ENCODE results near the gene RLIM.
A peak's percentile ranks its signal among the peaks of the same experiment; 100 is the strongest.

Gene RLIM

GRCh38 chrX:74536152-74536831 is 78.1 kb downstream of the RLIM start:
- H3K4ac ChIP-seq (ENCODE audit: low read depth in 1 of 2, low read length in 2 of 2): no peak overlapping the region
- peaks cover 2 to 15% of the 10 kb centered on the region in 2 experiments for H3K36me3 ChIP-seq (ENCODE audit: control insufficient read depth in 1 of 2, insufficient read depth in 2 of 2, low read depth in 1 of 2, low read length in 2 of 2)
- H3K79me1 ChIP-seq (replicated peaks; ENCODE audit: low read length, poor library complexity, severe bottlenecking): no peaks in the 10 kb centered on the region
- H4K91ac ChIP-seq (ENCODE audit: low read length): no peak overlapping the region
- WGBS: 1% methylated on average over 34 of the region's 48 CpGs
- H3K27ac ChIP-seq (ENCODE audit: low read length, poor library complexity, severe bottlenecking): peak overlapping the region; percentile 73
- peak overlapping the region; percentile 79 for H3K9ac ChIP-seq (ENCODE audit: low read length)
- H3K27me3 ChIP-seq (ENCODE audit: control insufficient read depth in 1 of 2, insufficient read depth in 1 of 2, low read length in 2 of 2): peaks cover 0 to 19% of the 10 kb centered on the region in 2 experiments
- H3K14ac ChIP-seq (ENCODE audit: low read length in 2 of 2): no peak overlapping the region
- no peak overlapping the region for H2BK15ac ChIP-seq (ENCODE audit: low read depth, poor library complexity, severe bottlenecking)
- DNase-seq: peak; percentile 83
- no peak overlapping the region for H3K23ac ChIP-seq (ENCODE audit: low read length in 2 of 2)
- no peak overlapping the region for H4K8ac ChIP-seq (ENCODE audit: low read length)
- H3K4me3 ChIP-seq (ENCODE audit: insufficient read depth in 1 of 2, low read depth in 1 of 2, low read length in 2 of 2): peak overlapping the region; percentile 48 to 72
- H2BK12ac ChIP-seq (ENCODE audit: low read length in 2 of 2): no peak overlapping the region
- H3K9me3 ChIP-seq (ENCODE audit: control insufficient read depth, low read length): no peaks in the 10 kb centered on the region
- no peak overlapping the region for H2BK5ac ChIP-seq (ENCODE audit: low read depth, low read length, poor library complexity, severe bottlenecking)
- H2BK120ac ChIP-seq (ENCODE audit: low read depth, low read length): no peak overlapping the region
- no peak overlapping the region for H2AK5ac ChIP-seq (ENCODE audit: low read length, severe bottlenecking)
- H3K4me2 ChIP-seq (ENCODE audit: low read length, poor library complexity, severe bottlenecking): peak overlapping the region; percentile 84
- H2AFZ ChIP-seq (ENCODE audit: low read depth, low read length): peak overlapping the region; percentile 6
- H3K4me1 ChIP-seq (ENCODE audit: control insufficient read depth, insufficient read depth, low read depth, low read length): peaks cover 1% of the 10 kb centered on the region
- H3K18ac ChIP-seq (ENCODE audit: low read depth in 1 of 2, low read length in 2 of 2): peak overlapping the region in 1 of 2 experiments; percentile 11

GRCh38 chrX:74535408-74536151 is 78.8 kb downstream of the RLIM start:
- Histone ChIP-seq H3K4me2 (ENCODE audit: low read length, poor library complexity, severe bottlenecking) (peak overlapping the region; percentile 84), H3K9ac (ENCODE audit: low read length) (peak overlapping the region; percentile 79), H3K4ac (ENCODE audit: low read depth in 1 of 2, low read length in 2 of 2) (no peak overlapping the region), H2AK5ac (ENCODE audit: low read length, severe bottlenecking) (no peak overlapping the region), H3K14ac (ENCODE audit: low read length in 2 of 2) (no peak overlapping the region), H2AFZ (ENCODE audit: low read depth, low read length) (peak overlapping the region; percentile 6), H2BK5ac (ENCODE audit: low read depth, low read length, poor library complexity, severe bottlenecking) (no peak overlapping the region), H3K9me3 (ENCODE audit: control insufficient read depth, low read length) (no peaks in the 10 kb centered on the region), H3K27me3 (ENCODE audit: control insufficient read depth in 1 of 2, insufficient read depth in 1 of 2, low read length in 2 of 2) (peaks cover 0 to 14% of the 10 kb centered on the region in 2 experiments), H3K4me3 (ENCODE audit: insufficient read depth in 1 of 2, low read depth in 1 of 2, low read length in 2 of 2) (peak overlapping the region; percentile 48 to 72), H3K36me3 (ENCODE audit: control insufficient read depth in 1 of 2, insufficient read depth in 2 of 2, low read depth in 1 of 2, low read length in 2 of 2) (peaks cover 5 to 15% of the 10 kb centered on the region in 2 experiments), H2BK12ac (ENCODE audit: low read length in 2 of 2) (no peak overlapping the region), H4K91ac (ENCODE audit: low read length) (no peak overlapping the region), H3K79me1 (replicated peaks; ENCODE audit: low read length, poor library complexity, severe bottlenecking) (no peaks in the 10 kb centered on the region), H3K4me1 (ENCODE audit: control insufficient read depth, insufficient read depth, low read depth, low read length) (peaks cover 1% of the 10 kb centered on the region), H3K23ac (ENCODE audit: low read length in 2 of 2) (no peak overlapping the region), H2BK120ac (ENCODE audit: low read depth, low read length) (no peak overlapping the region), H3K18ac (ENCODE audit: low read depth in 1 of 2, low read length in 2 of 2) (peak overlapping the region in 1 of 2 experiments; percentile 43), H4K8ac (ENCODE audit: low read length) (no peak overlapping the region), H2BK15ac (ENCODE audit: low read depth, poor library complexity, severe bottlenecking) (peak overlapping the region; percentile 28), H3K27ac (ENCODE audit: low read length, poor library complexity, severe bottlenecking) (peak overlapping the region; percentile 73)
- peak; percentile 69 for DNase-seq
- 0% methylated on average over 19 of the region's 37 CpGs for WGBS

Data from mesenchymal stem cell (in vitro differentiated cells and primary cell).